Measurements from ENCODE around the gene SEM1. TPM values are rescaled to one million over a fixed set of nuclear protein-coding genes. Genes with fewer than 3 reads are reported as not detected.
"Not testable (repeated sequence)": the region's sequence is repeated elsewhere in the genome, so short reads cannot be mapped to it uniquely, and the experiment has no call there.

Gene SEM1
- total RNA-seq (2021) (108 and 131 TPM in 2 replicates), Bru-seq, nascent RNA (percentile 75 among the genes with signal in this experiment), BruChase-seq, experiment 1, labeled RNA remaining after a 2-hour chase (percentile 73 among the genes with signal in this experiment), BruChase-seq, experiment 2, labeled RNA remaining after a 6-hour chase (percentile 65 among the genes with signal in this experiment)
- long read RNA-seq, transcript SEM1-209 (2 exons, 2,773 nt): minor isoform, 9 of 999 reads
- long read RNA-seq, transcript SEM1-201 (3 exons, 1,314 nt): major isoform, 932 of 999 reads
- long read RNA-seq, partial matches to known transcripts: 1 of 999 reads
- long read RNA-seq, other reads (novel, unspliced or antisense): 54 of 999 reads

GRCh38 chr7:96709381-96710228 lies at the start of gene SEM1:
TSS of gene SEM1 (minus strand) at chr7:96709846. CDS start at chr7:96709763, 83 bp downstream.
- Histone ChIP-seq H3K4me3 (peak within 1 kb of the TSS; percentile 77), H3K9me3 (ENCODE audit: insufficient read depth, low read depth) (peaks cover 9% of the 10 kb centered on the region; the same call in 1 of the 2 replicates), H3K4me2 (peak within 1 kb of the TSS; percentile 87), H2AFZ (peak within 1 kb of the TSS; percentile 92), H3K4me1 (replicated peaks; ENCODE audit: insufficient read depth) (peaks cover 20% of the 10 kb centered on the region), H3F3A (ENCODE audit: insufficient read depth, low read depth) (no peaks in the 10 kb centered on the region), H3K27ac (peak within 1 kb of the TSS; percentile 83), H4K20me1 (ENCODE audit: insufficient read depth) (peaks cover 12% of the 10 kb centered on the region), H3K36me3 (ENCODE audit: low read depth) (peaks cover 14% of the 10 kb centered on the region; the same call in 1 of the 2 replicates), H3K9me2 (ENCODE audit: insufficient read depth) (no peaks in the 10 kb centered on the region), H3K27me3 (ENCODE audit: insufficient read depth, low read depth) (no peaks in the 10 kb centered on the region), H3K79me2 (ENCODE audit: low read depth) (peaks cover 49% of the 10 kb centered on the region)
- TF ChIP-seq CTCF (conservative IDR thresholded peaks at IDR 0.05) (no peak), EZH2 (IDR thresholded peaks at IDR 0.05; ENCODE audit: low read depth) (no peak)
- TSS peak; percentile 89 for BruUV-seq (replicated peaks)
- CTCF ChIA-PET: no interaction called here
- intact Hi-C loops (cut with micrococcal nuclease; ENCODE audit: unreplicated experiment): loop anchor here (2.0 to 10.0 kb wide), 3 partner anchors 163 to 625 kb away; partner anchors contain the start of gene SLC25A13
- POLR2A ChIA-PET (ENCODE audit: unreplicated experiment): interaction anchor here (0.6 to 0.7 kb wide), 2 partner anchors 20 to 162 kb away, joined by 3 to 4 read pairs; no protein-coding TSS in a partner anchor
- DNase-seq: peak; percentile 78 to 81

GRCh38 chr7:96757880-96758279 lies 48.2 kb upstream of the SEM1 start:
- CTCF ChIA-PET; DNase-seq; H4K20me1 ChIP-seq (ENCODE audit: insufficient read depth): not testable (repeated sequence)

GRCh38 chr7:96747418-96747940 lies 37.8 kb upstream of the SEM1 start:
- H3K9me2 ChIP-seq (ENCODE audit: insufficient read depth): no peaks in the 10 kb centered on the region
- no TSS peak for BruUV-seq (replicated peaks)
- POLR2A ChIA-PET (ENCODE audit: unreplicated experiment): no interaction called here
- no peaks in the 10 kb centered on the region for H3F3A ChIP-seq (ENCODE audit: insufficient read depth, low read depth)
- DNase-seq: no peak
- H3K27me3 ChIP-seq (ENCODE audit: insufficient read depth, low read depth): no peaks in the 10 kb centered on the region
- no peaks in the 10 kb centered on the region for H3K4me1 ChIP-seq (replicated peaks; ENCODE audit: insufficient read depth)
- no peaks in the 10 kb centered on the region for H3K79me2 ChIP-seq (ENCODE audit: low read depth)
- intact Hi-C loops (cut with micrococcal nuclease; ENCODE audit: unreplicated experiment): no loop called here
- no peak overlapping the region for H3K27ac ChIP-seq
- CTCF ChIA-PET: no interaction called here
- no peak overlapping the region for H2AFZ ChIP-seq
- H4K20me1 ChIP-seq (ENCODE audit: insufficient read depth): no peaks in the 10 kb centered on the region
- H3K9me3 ChIP-seq (ENCODE audit: insufficient read depth, low read depth): no peaks in the 10 kb centered on the region
- TF ChIP-seq CTCF (conservative IDR thresholded peaks at IDR 0.05) (no peak), EZH2 (IDR thresholded peaks at IDR 0.05; ENCODE audit: low read depth) (no peak)
- H3K4me3 ChIP-seq: no peak overlapping the region
- no peak overlapping the region for H3K4me2 ChIP-seq
- no peaks in the 10 kb centered on the region for H3K36me3 ChIP-seq (ENCODE audit: low read depth)

More at GRCh38 chr7:96757880-96758279, 48.2 kb upstream of the SEM1 start:
- H3K4me1 ChIP-seq (replicated peaks; ENCODE audit: insufficient read depth); H3K9me2 ChIP-seq (ENCODE audit: insufficient read depth); H3K27me3 ChIP-seq (ENCODE audit: insufficient read depth, low read depth); H3K36me3 ChIP-seq (ENCODE audit: low read depth); H3K9me3 ChIP-seq (ENCODE audit: insufficient read depth, low read depth); H3K79me2 ChIP-seq (ENCODE audit: low read depth); H3K4me2 ChIP-seq; H2AFZ ChIP-seq; BruUV-seq (replicated peaks); H3K4me3 ChIP-seq; intact Hi-C loops (cut with micrococcal nuclease; ENCODE audit: unreplicated experiment); POLR2A ChIA-PET (ENCODE audit: unreplicated experiment); H3K27ac ChIP-seq; H3F3A ChIP-seq (ENCODE audit: insufficient read depth, low read depth): not testable (repeated sequence)
